WTC11 (cell line): ENCODE data around the gene SLC19A1. TPM values are rescaled to one million over a fixed set of nuclear protein-coding genes. Genes with fewer than 3 reads are reported as not detected.

ENCODE experiments used
- ATAC-seq: fragments of 200-7000 bp; cut with Tn5 transposase; 2 replicates; pipeline ENCODE4 v1.10.0; 2021; ENCODE audit warnings: mild to moderate bottlenecking, moderate library complexity
- CTCF ChIA-PET: fragments of 300-600 bp; sonication (Branson Sonifier 250); formaldehyde crosslinking; loops from one replicate; lab custom pipeline; 2021; ENCODE audit warnings: antibody characterized with exemption; lab: Charles Lee
- POLR2A ChIA-PET: fragments of 350-600 bp; sonication (Branson Sonifier 250); formaldehyde crosslinking; loops from one replicate; lab custom pipeline; 2021; ENCODE audit warnings: antibody characterized with exemption; lab: Charles Lee
- DNase-seq: peaks from one replicate; pipeline ENCODE4 v3.0.0; 2021; ENCODE audit warnings: low spot score
- H3K27ac Mint-ChIP-seq: 2 replicates; pipeline ENCODE4 v1.8.0; 2021; ENCODE audit warnings: mixed read lengths
- H3K27me3 Mint-ChIP-seq: 2 replicates; pipeline ENCODE4 v1.8.0; 2021; ENCODE audit warnings: low read depth, mild to moderate bottlenecking, moderate library complexity, mixed read lengths
- H3K36me3 Mint-ChIP-seq: 2 replicates; pipeline ENCODE4 v1.8.0; 2021; ENCODE audit warnings: mixed read lengths
- H3K4me1 Mint-ChIP-seq: 2 replicates; pipeline ENCODE4 v1.8.0; 2022; ENCODE audit warnings: mixed read lengths
- H3K4me3 Mint-ChIP-seq: 2 replicates; pipeline ENCODE4 v1.8.0; 2021; ENCODE audit warnings: mild to moderate bottlenecking, moderate library complexity, mixed read lengths
- H3K9me3 Mint-ChIP-seq: 2 replicates; pipeline ENCODE4 v1.8.0; 2021; ENCODE audit warnings: mixed read lengths
- ETV6 ChIP-seq: sonication (generic); formaldehyde crosslinking; IDR thresholded peaks from 2 replicates; pipeline ENCODE4 v1.8.1; 2022; ENCODE audit warnings: mild to moderate bottlenecking, missing genetic modification reagents
- GTF2I ChIP-seq: fragments of 250-450 bp; sonication (Bioruptor Pico); conservative IDR thresholded peaks from 2 replicates; pipeline ENCODE4 v1.4.0; 2021; ENCODE audit warnings: mild to moderate bottlenecking
- MXD4 ChIP-seq: fragments of 250-450 bp; sonication (Bioruptor Pico); IDR thresholded peaks from 2 replicates; pipeline ENCODE4 v1.8.0; 2021; ENCODE audit warnings: mild to moderate bottlenecking, moderate library complexity, borderline replicate concordance
- MYBL2 ChIP-seq: sonication (generic); formaldehyde crosslinking; IDR thresholded peaks from 2 replicates; pipeline ENCODE4 v1.8.1; 2023; ENCODE audit warnings: mild to moderate bottlenecking, moderate library complexity, missing genetic modification reagents
- NR1H2 ChIP-seq: sonication (generic); formaldehyde crosslinking; IDR thresholded peaks from 2 replicates; pipeline ENCODE4 v1.9.0; 2021; ENCODE audit warnings: mild to moderate bottlenecking, moderate library complexity, missing genetic modification reagents
- PRRX2 ChIP-seq: fragments of 250-450 bp; sonication (Bioruptor Pico); IDR thresholded peaks from 2 replicates; pipeline ENCODE4 v1.8.0; 2021; ENCODE audit warnings: mild to moderate bottlenecking
- TCF7 ChIP-seq: sonication (generic); formaldehyde crosslinking; IDR thresholded peaks from 2 replicates; pipeline ENCODE4 v1.8.0; 2022; ENCODE audit warnings: mild to moderate bottlenecking, low read depth, missing genetic modification reagents, moderate library complexity
- ZBTB21 ChIP-seq: sonication (generic); formaldehyde crosslinking; IDR thresholded peaks from 2 replicates; pipeline ENCODE4 v1.8.1; 2023; ENCODE audit warnings: mild to moderate bottlenecking, missing genetic modification reagents, borderline replicate concordance
- ZNF219 ChIP-seq: sonication (generic); formaldehyde crosslinking; IDR thresholded peaks from 2 replicates; pipeline ENCODE4 v1.8.0; 2023; ENCODE audit warnings: missing genetic modification reagents, mild to moderate bottlenecking, borderline replicate concordance
- ZNF317 ChIP-seq: sonication (generic); formaldehyde crosslinking; IDR thresholded peaks from 2 replicates; pipeline ENCODE4 v1.8.1; 2023; ENCODE audit warnings: low read depth, mild to moderate bottlenecking, moderate library complexity, missing genetic modification reagents, borderline replicate concordance
- ZNF671 ChIP-seq: fragments of 250-450 bp; sonication (Bioruptor Pico); IDR thresholded peaks from 2 replicates; pipeline ENCODE4 v1.8.0; 2021; ENCODE audit warnings: mild to moderate bottlenecking
- total RNA-seq: library from RNA; stranded (reverse); gene quantifications from 3 replicates; pipeline ENCODE4 v1.2.3, GENCODE V29; 2021
- TF ChIP-seq, protein P1 (sequence below): sonication (generic); formaldehyde crosslinking; IDR thresholded peaks from 2 replicates; pipeline ENCODE4 v1.8.0; 2022; ENCODE audit warnings: mild to moderate bottlenecking, missing genetic modification reagents
- TF ChIP-seq, protein P2 (sequence below): sonication (generic); formaldehyde crosslinking; IDR thresholded peaks from 2 replicates; pipeline ENCODE4 v1.8.0; 2023; ENCODE audit warnings: missing genetic modification reagents
- TF ChIP-seq, protein P3 (sequence below): fragments of 250-450 bp; sonication (Bioruptor Pico); conservative IDR thresholded peaks from 2 replicates; pipeline ENCODE4 v1.9.0; 2021; ENCODE audit warnings: mild to moderate bottlenecking
- TF ChIP-seq, protein P4 (sequence below): sonication (generic); formaldehyde crosslinking; IDR thresholded peaks from 2 replicates; pipeline ENCODE4 v1.8.1; 2022; ENCODE audit warnings: low read depth, missing genetic modification reagents, borderline replicate concordance
- TF ChIP-seq, protein P5 (sequence below): fragments of 250-450 bp; sonication (Bioruptor Pico); IDR thresholded peaks from 2 replicates; pipeline ENCODE4 v1.9.0; 2021; ENCODE audit warnings: mild to moderate bottlenecking, borderline replicate concordance

SLC19A1 gene
- total RNA-seq, 1 experiment from 2014 or later, result 29.8 TPM

DNA sequence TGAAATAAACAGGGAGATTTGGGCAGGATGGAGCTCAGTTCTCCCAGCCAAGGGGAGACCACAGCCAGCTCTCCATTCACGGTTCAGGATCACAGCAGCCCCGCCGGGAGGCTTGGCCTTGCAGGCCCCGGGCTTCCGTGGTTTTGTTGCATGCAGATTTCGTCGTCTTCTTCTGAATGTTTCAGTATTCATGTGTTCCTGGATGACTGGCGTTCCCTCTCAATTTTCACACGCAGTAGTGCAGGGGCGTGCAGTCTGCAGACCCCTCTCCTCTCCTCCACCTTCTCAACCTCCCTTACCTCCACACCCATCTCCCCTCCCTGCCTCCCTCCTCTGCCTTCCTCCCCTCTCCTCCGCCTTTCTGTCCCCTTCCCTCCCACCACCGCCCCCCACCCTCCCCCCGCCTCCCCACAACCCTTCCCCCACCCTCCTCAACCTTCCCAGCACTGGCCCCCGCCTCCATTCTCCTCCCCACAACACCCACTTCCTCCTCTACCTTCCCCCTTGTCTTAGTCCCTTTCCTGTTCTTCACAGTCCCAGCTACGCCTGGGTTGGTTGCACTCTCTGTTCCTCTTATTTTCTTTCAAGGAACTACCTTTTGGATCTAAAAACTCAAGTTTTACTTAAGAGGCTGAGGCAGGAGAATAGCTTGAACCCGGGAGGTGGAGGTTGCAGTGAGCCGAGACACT lies 8.4 kb upstream of the SLC19A1 start:
- H3K36me3 Mint-ChIP-seq, result no peaks in the 10 kb centered on the region
- DNase-seq, result no peak
- no peak overlapping the region for H3K27ac Mint-ChIP-seq
- peaks cover 31% of the 10 kb centered on the region for H3K4me1 Mint-ChIP-seq
- no peak for ATAC-seq
- peaks cover 29% of the 10 kb centered on the region for H3K27me3 Mint-ChIP-seq
- CTCF ChIA-PET, result no interaction called here
- peaks cover 17% of the 10 kb centered on the region for H3K9me3 Mint-ChIP-seq
- H3K4me3 Mint-ChIP-seq, result no peak overlapping the region
- TF ChIP-seq ZNF671 (CRISPR knock-in tag) (no peak), GTF2I (no peak)
- TF ChIP-seq, protein P1, sequence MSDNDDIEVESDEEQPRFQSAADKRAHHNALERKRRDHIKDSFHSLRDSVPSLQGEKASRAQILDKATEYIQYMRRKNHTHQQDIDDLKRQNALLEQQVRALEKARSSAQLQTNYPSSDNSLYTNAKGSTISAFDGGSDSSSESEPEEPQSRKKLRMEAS (CRISPR knock-in tag), result no peak
- POLR2A ChIA-PET, result no interaction called here

DNA sequence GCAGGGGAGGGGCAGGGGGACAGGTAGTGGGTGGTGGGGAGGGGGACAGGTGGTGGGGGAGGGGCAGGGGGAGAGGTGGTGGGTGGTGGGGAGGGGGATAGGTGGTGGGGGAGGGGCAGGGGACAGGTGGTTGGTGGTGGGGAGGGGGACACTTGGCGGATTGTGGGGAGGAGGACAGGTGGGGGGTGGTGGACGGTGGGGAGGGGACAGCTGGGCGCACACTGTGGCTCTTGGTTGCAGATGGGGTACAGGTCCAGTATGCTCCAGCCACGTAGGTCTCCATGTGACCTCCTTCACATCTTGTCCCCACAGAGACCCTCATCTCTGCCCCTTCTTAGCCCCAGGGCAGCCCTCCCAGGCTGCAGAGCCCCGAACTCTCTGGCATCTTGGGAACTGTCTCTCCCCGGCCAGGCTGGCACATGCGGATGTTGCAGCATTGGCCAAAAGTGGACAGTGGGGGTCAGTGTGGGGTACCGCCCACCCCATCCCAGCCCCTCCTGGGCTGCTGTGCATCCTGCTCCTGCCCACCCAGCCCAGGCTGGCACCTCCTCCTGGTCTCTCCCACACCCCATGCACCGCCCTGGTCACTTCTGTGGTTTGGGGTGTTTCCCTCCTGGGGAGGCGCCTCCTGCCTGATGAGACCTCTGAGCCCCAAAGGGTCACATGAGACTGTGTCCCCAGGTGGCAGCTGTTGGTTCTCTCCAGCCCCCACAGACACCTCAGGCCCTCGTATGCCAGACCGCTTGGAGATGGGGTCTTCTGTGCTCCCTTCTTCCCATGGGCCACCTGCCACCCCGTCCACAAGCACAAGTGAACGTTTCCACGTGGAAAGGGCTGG lies 7.6 kb upstream of the SLC19A1 start:
- Mint-ChIP-seq H3K36me3 (no peaks in the 10 kb centered on the region), H3K27ac (no peak overlapping the region), H3K27me3 (peaks cover 29% of the 10 kb centered on the region), H3K4me1 (peaks cover 31% of the 10 kb centered on the region), H3K4me3 (no peak overlapping the region), H3K9me3 (peaks cover 17% of the 10 kb centered on the region)
- CTCF ChIA-PET, result no interaction called here
- TF ChIP-seq TCF7 (CRISPR knock-in tag) (no peak), ETV6 (CRISPR knock-in tag) (no peak), PRRX2 (CRISPR knock-in tag) (no peak), MXD4 (CRISPR knock-in tag) (no peak), ZNF317 (CRISPR knock-in tag) (no peak), MYBL2 (no peak), NR1H2 (no peak), ZBTB21 (no peak), ZNF219 (CRISPR knock-in tag) (no peak)
- TF ChIP-seq, protein P2, sequence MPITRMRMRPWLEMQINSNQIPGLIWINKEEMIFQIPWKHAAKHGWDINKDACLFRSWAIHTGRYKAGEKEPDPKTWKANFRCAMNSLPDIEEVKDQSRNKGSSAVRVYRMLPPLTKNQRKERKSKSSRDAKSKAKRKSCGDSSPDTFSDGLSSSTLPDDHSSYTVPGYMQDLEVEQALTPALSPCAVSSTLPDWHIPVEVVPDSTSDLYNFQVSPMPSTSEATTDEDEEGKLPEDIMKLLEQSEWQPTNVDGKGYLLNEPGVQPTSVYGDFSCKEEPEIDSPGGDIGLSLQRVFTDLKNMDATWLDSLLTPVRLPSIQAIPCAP (CRISPR knock-in tag), result no peak
- TF ChIP-seq, protein P3, sequence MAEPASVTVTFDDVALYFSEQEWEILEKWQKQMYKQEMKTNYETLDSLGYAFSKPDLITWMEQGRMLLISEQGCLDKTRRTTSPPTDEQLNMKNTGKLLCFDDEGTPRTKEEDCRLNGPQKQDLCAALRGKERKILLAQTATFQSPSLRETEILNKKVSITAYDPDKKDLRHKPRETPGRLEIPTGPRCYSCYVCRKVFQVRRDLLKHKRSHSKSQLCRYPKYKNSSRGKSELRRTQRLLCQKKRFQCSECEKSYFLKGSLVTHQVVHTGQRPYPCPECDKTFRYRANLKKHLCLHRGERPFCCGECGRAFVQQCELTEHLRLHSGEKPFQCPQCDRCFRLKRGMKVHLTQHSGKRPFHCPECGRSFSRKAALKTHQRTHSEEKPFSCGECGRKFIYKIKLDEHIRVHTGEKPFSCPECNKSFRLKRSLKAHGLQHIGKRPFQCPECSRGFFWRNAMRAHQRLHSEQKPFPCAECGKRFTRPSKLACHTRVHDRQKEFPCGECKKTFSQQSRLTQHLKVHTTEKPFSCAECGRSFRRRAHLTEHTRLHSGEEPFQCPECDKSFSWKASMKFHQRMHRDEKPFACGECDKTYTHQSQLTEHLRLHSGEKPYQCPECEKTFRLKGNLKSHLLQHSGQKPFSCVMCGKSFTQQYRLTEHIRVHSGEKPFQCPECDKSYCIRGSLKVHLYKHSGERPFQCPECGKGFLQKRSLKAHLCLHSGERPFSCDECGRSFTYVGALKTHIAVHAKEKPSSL (CRISPR knock-in tag), result no peak
- TF ChIP-seq, protein P4, sequence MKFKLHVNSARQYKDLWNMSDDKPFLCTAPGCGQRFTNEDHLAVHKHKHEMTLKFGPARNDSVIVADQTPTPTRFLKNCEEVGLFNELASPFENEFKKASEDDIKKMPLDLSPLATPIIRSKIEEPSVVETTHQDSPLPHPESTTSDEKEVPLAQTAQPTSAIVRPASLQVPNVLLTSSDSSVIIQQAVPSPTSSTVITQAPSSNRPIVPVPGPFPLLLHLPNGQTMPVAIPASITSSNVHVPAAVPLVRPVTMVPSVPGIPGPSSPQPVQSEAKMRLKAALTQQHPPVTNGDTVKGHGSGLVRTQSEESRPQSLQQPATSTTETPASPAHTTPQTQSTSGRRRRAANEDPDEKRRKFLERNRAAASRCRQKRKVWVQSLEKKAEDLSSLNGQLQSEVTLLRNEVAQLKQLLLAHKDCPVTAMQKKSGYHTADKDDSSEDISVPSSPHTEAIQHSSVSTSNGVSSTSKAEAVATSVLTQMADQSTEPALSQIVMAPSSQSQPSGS (CRISPR knock-in tag), result no peak
- TF ChIP-seq, protein P5, sequence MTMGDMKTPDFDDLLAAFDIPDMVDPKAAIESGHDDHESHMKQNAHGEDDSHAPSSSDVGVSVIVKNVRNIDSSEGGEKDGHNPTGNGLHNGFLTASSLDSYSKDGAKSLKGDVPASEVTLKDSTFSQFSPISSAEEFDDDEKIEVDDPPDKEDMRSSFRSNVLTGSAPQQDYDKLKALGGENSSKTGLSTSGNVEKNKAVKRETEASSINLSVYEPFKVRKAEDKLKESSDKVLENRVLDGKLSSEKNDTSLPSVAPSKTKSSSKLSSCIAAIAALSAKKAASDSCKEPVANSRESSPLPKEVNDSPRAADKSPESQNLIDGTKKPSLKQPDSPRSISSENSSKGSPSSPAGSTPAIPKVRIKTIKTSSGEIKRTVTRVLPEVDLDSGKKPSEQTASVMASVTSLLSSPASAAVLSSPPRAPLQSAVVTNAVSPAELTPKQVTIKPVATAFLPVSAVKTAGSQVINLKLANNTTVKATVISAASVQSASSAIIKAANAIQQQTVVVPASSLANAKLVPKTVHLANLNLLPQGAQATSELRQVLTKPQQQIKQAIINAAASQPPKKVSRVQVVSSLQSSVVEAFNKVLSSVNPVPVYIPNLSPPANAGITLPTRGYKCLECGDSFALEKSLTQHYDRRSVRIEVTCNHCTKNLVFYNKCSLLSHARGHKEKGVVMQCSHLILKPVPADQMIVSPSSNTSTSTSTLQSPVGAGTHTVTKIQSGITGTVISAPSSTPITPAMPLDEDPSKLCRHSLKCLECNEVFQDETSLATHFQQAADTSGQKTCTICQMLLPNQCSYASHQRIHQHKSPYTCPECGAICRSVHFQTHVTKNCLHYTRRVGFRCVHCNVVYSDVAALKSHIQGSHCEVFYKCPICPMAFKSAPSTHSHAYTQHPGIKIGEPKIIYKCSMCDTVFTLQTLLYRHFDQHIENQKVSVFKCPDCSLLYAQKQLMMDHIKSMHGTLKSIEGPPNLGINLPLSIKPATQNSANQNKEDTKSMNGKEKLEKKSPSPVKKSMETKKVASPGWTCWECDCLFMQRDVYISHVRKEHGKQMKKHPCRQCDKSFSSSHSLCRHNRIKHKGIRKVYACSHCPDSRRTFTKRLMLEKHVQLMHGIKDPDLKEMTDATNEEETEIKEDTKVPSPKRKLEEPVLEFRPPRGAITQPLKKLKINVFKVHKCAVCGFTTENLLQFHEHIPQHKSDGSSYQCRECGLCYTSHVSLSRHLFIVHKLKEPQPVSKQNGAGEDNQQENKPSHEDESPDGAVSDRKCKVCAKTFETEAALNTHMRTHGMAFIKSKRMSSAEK (CRISPR knock-in tag), result no peak
- DNase-seq, result no peak
- no peak for ATAC-seq
- POLR2A ChIA-PET, result no interaction called here
